Stimulated activated CD8-positive, alpha-beta memory T cell treated with anti-CD3 and anti-CD28 coated beads, Interleukin-4, amount 100 ng/mL, for 48 hours (primary cell): ENCODE data around the gene ZNRF1.
"Not testable (repeated sequence)": the region's sequence is repeated elsewhere in the genome, so short reads cannot be mapped to it uniquely, and the experiment has no call there.

Experiments
- DNase-seq: peaks from one replicate; pipeline ENCODE4 v3.0.0-alpha.2; 2020

ZNRF1 gene

GRCh38 chr16:75116911-75117245, 118.1 kb downstream of the ZNRF1 start:
- DNase-seq: no peak

GRCh38 chr16:75118943-75119539, 120.2 kb downstream of the ZNRF1 start:
- DNase-seq: no peak

GRCh38 chr16:75120253-75120652, 121.4 kb downstream of the ZNRF1 start:
- no peak for DNase-seq

GRCh38 chr16:75121949-75122568, 123.2 kb downstream of the ZNRF1 start:
- DNase-seq: no peak

- DNase-seq: no peak
These were observed 123.8 kb downstream of the ZNRF1 start for GRCh38 chr16:75122609-75123008.

GRCh38 chr16:75127713-75128415, 129.0 kb downstream of the ZNRF1 start:
- no peak for DNase-seq

GRCh38 chr16:75129421-75130149, 130.8 kb downstream of the ZNRF1 start:
- DNase-seq: not testable (repeated sequence)

- DNase-seq: no peak
These were observed 131.4 kb downstream of the ZNRF1 start for GRCh38 chr16:75130150-75130771.

GRCh38 chr16:75131081-75131480, 132.3 kb downstream of the ZNRF1 start:
- no peak for DNase-seq

- no peak for DNase-seq
These were observed 139.4 kb downstream of the ZNRF1 start for GRCh38 chr16:75138233-75138632.

- no peak for DNase-seq
These were observed 139.8 kb downstream of the ZNRF1 start for GRCh38 chr16:75138636-75139035.

- DNase-seq: no peak
These were observed 140.7 kb downstream of the ZNRF1 start for GRCh38 chr16:75139498-75139897.

- DNase-seq: no peak
These were observed 145.1 kb downstream of the ZNRF1 start for GRCh38 chr16:75143941-75144340.

GRCh38 chr16:75147968-75148310, 149.1 kb downstream of the ZNRF1 start:
- no peak for DNase-seq

- DNase-seq: peak; percentile 97
These were observed 149.7 kb downstream of the ZNRF1 start, which contains the start of gene ZFP1 for GRCh38 chr16:75148311-75149195. TSS of gene ZFP1 (plus strand) at chr16:75148524. CDS start at chr16:75152952, 4,428 bp downstream.

GRCh38 chr16:75151798-75152197, 153.0 kb downstream of the ZNRF1 start:
- no peak for DNase-seq

GRCh38 chr16:75152635-75153034, 153.8 kb downstream of the ZNRF1 start:
- DNase-seq: no peak

GRCh38 chr16:75160386-75160785, 161.6 kb downstream of the ZNRF1 start:
- no peak for DNase-seq
